Measurements from ENCODE around the gene TSEN54.

Gene TSEN54

GRCh38 chr17:75570772-75571171, 54.4 kb downstream of the TSEN54 start:
- H3K4me3 ChIP-seq (ENCODE audit: control insufficient read depth, low read depth, low read length), result no peak overlapping the region
- no peak for TF ChIP-seq CTCF (conservative IDR thresholded peaks at IDR 0.05; ENCODE audit: control insufficient read depth, insufficient read depth, low read depth, low read length)
- no peak for DNase-seq (ENCODE audit: low read depth)

GRCh38 chr17:75571197-75571884, 55.0 kb downstream of the TSEN54 start:
- TF ChIP-seq CTCF (conservative IDR thresholded peaks at IDR 0.05; ENCODE audit: control insufficient read depth, insufficient read depth, low read depth, low read length), result no peak
- DNase-seq (ENCODE audit: low read depth), result no peak
- H3K4me3 ChIP-seq (ENCODE audit: control insufficient read depth, low read depth, low read length), result no peak overlapping the region

GRCh38 chr17:75571885-75572215, 55.5 kb downstream of the TSEN54 start:
- no peak for DNase-seq (ENCODE audit: low read depth)
- no peak for TF ChIP-seq CTCF (conservative IDR thresholded peaks at IDR 0.05; ENCODE audit: control insufficient read depth, insufficient read depth, low read depth, low read length)
- H3K4me3 ChIP-seq (ENCODE audit: control insufficient read depth, low read depth, low read length), result no peak overlapping the region

GRCh38 chr17:75572713-75573539, 56.6 kb downstream of the TSEN54 start:
- no peak for DNase-seq (ENCODE audit: low read depth)
- no peak for TF ChIP-seq CTCF (conservative IDR thresholded peaks at IDR 0.05; ENCODE audit: control insufficient read depth, insufficient read depth, low read depth, low read length)
- H3K4me3 ChIP-seq (ENCODE audit: control insufficient read depth, low read depth, low read length), result no peak overlapping the region

- no peak for TF ChIP-seq CTCF (conservative IDR thresholded peaks at IDR 0.05; ENCODE audit: control insufficient read depth, insufficient read depth, low read depth, low read length)
- no peak for DNase-seq (ENCODE audit: low read depth)
- no peak overlapping the region for H3K4me3 ChIP-seq (ENCODE audit: control insufficient read depth, low read depth, low read length)
These were observed 57.2 kb downstream of the TSEN54 start for GRCh38 chr17:75573540-75573957.

- H3K4me3 ChIP-seq (ENCODE audit: control insufficient read depth, low read depth, low read length), result no peak overlapping the region
- TF ChIP-seq CTCF (conservative IDR thresholded peaks at IDR 0.05; ENCODE audit: control insufficient read depth, insufficient read depth, low read depth, low read length), result no peak
- DNase-seq (ENCODE audit: low read depth), result no peak
These were observed 57.7 kb downstream of the TSEN54 start for GRCh38 chr17:75573994-75574393.

Measured in fibroblast of mammary gland (primary cell).